ENCODE results near the gene FURIN.
"Not testable (repeated sequence)": the region's sequence is repeated elsewhere in the genome, so short reads cannot be mapped to it uniquely, and the experiment has no call there.

Gene FURIN

GRCh38 chr15:90868261-90868689 lies at the start of gene FURIN:
Gene FURIN, plus strand, starts transcription at chr15:90868588. Its CDS starts 7,153 bp downstream, at chr15:90875741.
- no peak for ATAC-seq

- ATAC-seq = no peak
These were observed 49.0 kb upstream of the FURIN start for GRCh38 chr15:90819390-90819789.

- ATAC-seq = no peak
These were observed 48.5 kb upstream of the FURIN start for GRCh38 chr15:90819850-90820249.

GRCh38 chr15:90820481-90820880 lies 47.9 kb upstream of the FURIN start:
- ATAC-seq = no peak

GRCh38 chr15:90822204-90822955 lies 46.0 kb upstream of the FURIN start:
- ATAC-seq = no peak

- ATAC-seq = no peak
These were observed 44.9 kb upstream of the FURIN start for GRCh38 chr15:90823455-90823974.

GRCh38 chr15:90825115-90825899 lies 43.1 kb upstream of the FURIN start:
- ATAC-seq = not testable (repeated sequence)

- ATAC-seq = not testable (repeated sequence)
These were observed 42.0 kb upstream of the FURIN start for GRCh38 chr15:90826206-90826885.

GRCh38 chr15:90826886-90827435 lies 41.4 kb upstream of the FURIN start:
- ATAC-seq = no peak

GRCh38 chr15:90828111-90828510 lies 40.3 kb upstream of the FURIN start:
- ATAC-seq = no peak

GRCh38 chr15:90829126-90829525 lies 39.3 kb upstream of the FURIN start:
- ATAC-seq = no peak

GRCh38 chr15:90829942-90830440 lies 38.4 kb upstream of the FURIN start:
- peak; percentile 56 to 82 for ATAC-seq

- no peak for ATAC-seq
These were observed 33.8 kb upstream of the FURIN start for GRCh38 chr15:90834626-90835025.

- ATAC-seq = no peak
These were observed 32.0 kb upstream of the FURIN start for GRCh38 chr15:90836296-90836871.

GRCh38 chr15:90837094-90837493 lies 31.3 kb upstream of the FURIN start:
- peak; percentile 23 to 37 for ATAC-seq

GRCh38 chr15:90838139-90838538 lies 30.2 kb upstream of the FURIN start:
- peak; percentile 89 for ATAC-seq

- no peak for ATAC-seq
These were observed 29.8 kb upstream of the FURIN start for GRCh38 chr15:90838544-90838943.

- ATAC-seq = no peak
These were observed 29.0 kb upstream of the FURIN start for GRCh38 chr15:90839187-90840071.

- ATAC-seq = no peak
These were observed 28.1 kb upstream of the FURIN start for GRCh38 chr15:90840157-90840855.

- no peak for ATAC-seq
These were observed 27.4 kb upstream of the FURIN start for GRCh38 chr15:90840954-90841353.

GRCh38 chr15:90844696-90845095 lies 23.7 kb upstream of the FURIN start:
- ATAC-seq = no peak
